Measurements from ENCODE around the gene PPARA.

- no peak for TF ChIP-seq FOXJ3 (CRISPR knock-in tag; IDR thresholded peaks at IDR 0.05)
- TF ChIP-seq CTCF (IDR thresholded peaks at IDR 0.05): no peak
- TF ChIP-seq RFX5 (IDR thresholded peaks at IDR 0.05; ENCODE audit: low read length): no peak
- TF ChIP-seq MXI1 (IDR thresholded peaks at IDR 0.05; ENCODE audit: low read depth, low read length): no peak
- TF ChIP-seq NFIC (IDR thresholded peaks at IDR 0.05; ENCODE audit: borderline replicate concordance): no peak
- TF ChIP-seq GABPA (IDR thresholded peaks at IDR 0.05; ENCODE audit: low read depth): no peak
- TF ChIP-seq RXRA (IDR thresholded peaks at IDR 0.05; ENCODE audit: borderline replicate concordance, low read depth): no peak
- TF ChIP-seq RCOR1 (IDR thresholded peaks at IDR 0.05; ENCODE audit: low read length): no peak
- no peak for TF ChIP-seq ELF1 (IDR thresholded peaks at IDR 0.05)
- no peak for TF ChIP-seq FOXM1 (IDR thresholded peaks at IDR 0.05; ENCODE audit: low read depth)
Measured at GRCh38 chr22:46119729-46120419, 30.5 kb upstream of the PPARA start.
